H9 (cell line): ENCODE results near the gene TCEAL3. TPM values are rescaled to one million over a fixed set of nuclear protein-coding genes. Genes with fewer than 3 reads are reported as not detected.

Experiments
- DNase-seq: peaks from one replicate; pipeline ENCODE4 v3.0.0-alpha.2; 2017
- H2AFZ ChIP-seq: one replicate; pipeline ENCODE4 v1.6.1; 2013; ENCODE audit warnings: mild to moderate bottlenecking, low read length, control low read depth, moderate library complexity
- H2AK5ac ChIP-seq: 2 replicates; pipeline ENCODE4 v1.6.1; 2013; ENCODE audit warnings: low read length, control low read depth, mixed read lengths; ENCODE audit not compliant: insufficient read length
- H2BK120ac ChIP-seq: one replicate; pipeline ENCODE4 v1.6.1; 2013; ENCODE audit warnings: low read depth, mild to moderate bottlenecking, low read length, control low read depth, inconsistent platforms; ENCODE audit not compliant: poor library complexity, severe bottlenecking
- H2BK12ac ChIP-seq: 2 replicates; pipeline ENCODE4 v1.6.1; 2013; ENCODE audit warnings: low read length, control low read depth, mixed read lengths, low read depth; ENCODE audit not compliant: insufficient read length
- H2BK15ac ChIP-seq: 2 replicates; pipeline ENCODE4 v1.6.1; 2013; ENCODE audit warnings: low read depth, low read length, control low read depth
- H2BK20ac ChIP-seq: one replicate; pipeline ENCODE4 v1.6.1; 2013; ENCODE audit warnings: low read depth, mild to moderate bottlenecking, low read length, control low read depth, inconsistent platforms; ENCODE audit not compliant: poor library complexity, severe bottlenecking
- H2BK5ac ChIP-seq: 2 replicates; pipeline ENCODE4 v1.6.1; 2013; ENCODE audit warnings: low read length, control low read depth, mixed read lengths; ENCODE audit not compliant: insufficient read length
- H3K14ac ChIP-seq: 2 replicates; pipeline ENCODE4 v1.6.1; 2013; ENCODE audit warnings: low read length, control low read depth; ENCODE audit not compliant: insufficient read depth
- H3K18ac ChIP-seq: 2 replicates; pipeline ENCODE4 v1.6.1; 2013; ENCODE audit warnings: low read depth, mild to moderate bottlenecking, mixed read lengths, low read length, control low read depth; ENCODE audit not compliant: insufficient read length
- H3K23ac ChIP-seq: 2 replicates; pipeline ENCODE4 v1.6.1; 2013; ENCODE audit warnings: low read length, control low read depth, mixed read lengths, low read depth; ENCODE audit not compliant: insufficient read length
- H3K23me2 ChIP-seq: 2 replicates; pipeline ENCODE4 v1.6.1; 2013; ENCODE audit warnings: low read depth, mild to moderate bottlenecking, mixed read lengths, low read length, control low read depth; ENCODE audit not compliant: insufficient read length, poor library complexity, severe bottlenecking
- H3K27ac ChIP-seq: 2 replicates; pipeline ENCODE4 v1.5.1; 2013; ENCODE audit warnings: low read length, control low read depth, mixed read lengths, low read depth; ENCODE audit not compliant: insufficient read length
- H3K27me3 ChIP-seq: 2 replicates; pipeline ENCODE4 v1.6.1; 2013; ENCODE audit warnings: low read length, control low read depth, inconsistent platforms; ENCODE audit not compliant: insufficient read depth
- H3K4ac ChIP-seq: 2 replicates; pipeline ENCODE4 v1.6.1; 2013; ENCODE audit warnings: low read depth, mild to moderate bottlenecking, control low read depth, inconsistent platforms, low read length, moderate library complexity
- H3K4me1 ChIP-seq: 2 replicates; pipeline ENCODE4 v1.6.1; 2013; ENCODE audit warnings: low read length, control low read depth, inconsistent platforms; ENCODE audit not compliant: insufficient read depth
- H3K4me2 ChIP-seq: 2 replicates; pipeline ENCODE4 v1.6.1; 2013; ENCODE audit warnings: low read length, control low read depth, mixed read lengths; ENCODE audit not compliant: insufficient read length, insufficient read depth
- H3K56ac ChIP-seq: 2 replicates; pipeline ENCODE4 v1.6.1; 2013; ENCODE audit warnings: low read depth, mild to moderate bottlenecking, mixed read lengths, low read length, control low read depth; ENCODE audit not compliant: insufficient read length
- H3K79me1 ChIP-seq: 2 replicates; pipeline ENCODE4 v1.6.1; 2013; ENCODE audit warnings: low read depth, mild to moderate bottlenecking, moderate library complexity, low read length, control low read depth, inconsistent platforms; ENCODE audit not compliant: insufficient read depth, poor library complexity, severe bottlenecking
- H3K79me2 ChIP-seq: 2 replicates; pipeline ENCODE4 v1.6.1; 2013; ENCODE audit warnings: low read length, control low read depth, inconsistent platforms; ENCODE audit not compliant: insufficient read depth
- H3K9ac ChIP-seq: 2 replicates; pipeline ENCODE4 v1.6.1; 2013; ENCODE audit warnings: low read length, control low read depth, mixed read lengths; ENCODE audit not compliant: insufficient read length; ENCODE audit errors: extremely low read depth
- H3K9me3 ChIP-seq: one replicate; pipeline ENCODE4 v1.6.1; 2013; ENCODE audit warnings: low read depth, low read length, inconsistent platforms; ENCODE audit not compliant: control insufficient read depth
- H3T11ph ChIP-seq: one replicate; pipeline ENCODE4 v1.6.1; 2013; ENCODE audit warnings: mild to moderate bottlenecking, low read length, control low read depth, inconsistent platforms
- H4K20me1 ChIP-seq: one replicate; pipeline ENCODE4 v1.6.1; 2013; ENCODE audit not compliant: control insufficient read depth, insufficient read length, insufficient read depth
- H4K5ac ChIP-seq: 2 replicates; pipeline ENCODE4 v1.6.1; 2013; ENCODE audit warnings: low read depth, mild to moderate bottlenecking, mixed read lengths, low read length, control low read depth; ENCODE audit not compliant: insufficient read length
- H4K8ac ChIP-seq: replicated peaks from 2 replicates; pipeline ENCODE4 v1.6.1; 2013; ENCODE audit warnings: low read length, control low read depth, mixed read lengths, low read depth; ENCODE audit not compliant: insufficient read length
- H4K91ac ChIP-seq: 2 replicates; pipeline ENCODE4 v1.6.1; 2013; ENCODE audit warnings: low read depth, mild to moderate bottlenecking, moderate library complexity, mixed read lengths, low read length, control low read depth; ENCODE audit not compliant: insufficient read length
- H3K27ac Mint-ChIP-seq, 3 experiments: 2 replicates in 2 of 3; 3 replicates in 1 of 3; pipeline ENCODE4 v1.8.0; 2020 to 2021; ENCODE audit warnings: mixed read lengths in 3 of 3, mild to moderate bottlenecking in 1 of 3, moderate library complexity in 1 of 3
- H3K27me3 Mint-ChIP-seq: 2 replicates; pipeline ENCODE4 v1.8.0; 2021; ENCODE audit warnings: low read depth, mild to moderate bottlenecking, moderate library complexity, mixed read lengths
- H3K36me3 Mint-ChIP-seq, 3 experiments: 2 replicates in 2 of 3; 3 replicates in 1 of 3; pipeline ENCODE4 v1.8.0; 2020 to 2021; ENCODE audit warnings: low read depth in 3 of 3, mixed read lengths in 3 of 3; ENCODE audit not compliant: insufficient read depth in 1 of 3
- H3K4me1 Mint-ChIP-seq, 2 experiments: 2 replicates each; pipeline ENCODE4 v1.8.0; 2020; ENCODE audit warnings: mixed read lengths in 2 of 2
- H3K4me3 Mint-ChIP-seq, 2 experiments: 2 replicates in 1 of 2; 3 replicates in 1 of 2; pipeline ENCODE4 v1.8.0; 2020 to 2021; ENCODE audit warnings: mild to moderate bottlenecking in 2 of 2, mixed read lengths in 2 of 2, moderate library complexity in 1 of 2
- H3K9me3 Mint-ChIP-seq, 2 experiments: 2 replicates in 1 of 2; 3 replicates in 1 of 2; pipeline ENCODE4 v1.8.0; 2020; ENCODE audit warnings: mild to moderate bottlenecking in 2 of 2, mixed read lengths in 2 of 2, moderate library complexity in 1 of 2
- CTCF ChIP-seq: fragments of 200-600 bp; sonication (generic); conservative IDR thresholded peaks from 3 replicates; pipeline ENCODE4 v1.8.0; 2021; ENCODE audit warnings: antibody characterized with exemption, mild to moderate bottlenecking
- WGBS: extraction: QIAGEN DNeasy Blood & Tissue Kit; methylation state at CpG from one replicate; pipeline ENCODE4 v1.1.7; 2013; ENCODE audit warnings: missing lambda C conversion rate, low lambda C conversion rate, mixed read lengths; ENCODE audit not compliant: insufficient read length; ENCODE audit errors: extremely low coverage; 5-methylcytosine and 5-hydroxymethylcytosine counted together
- total RNA-seq: library from RNA; stranded (reverse); gene quantifications from 2 replicates; pipeline ENCODE4 v1.2.1, GENCODE V29; 2021

TCEAL3 gene
- total RNA-seq, 1 experiment from 2014 or later: 11.1 TPM

- Histone ChIP-seq H2BK20ac (no peak overlapping the region), H2BK5ac (no peak overlapping the region), H3K4ac (no peak overlapping the region), H3K23ac (no peak overlapping the region), H3K18ac (no peak overlapping the region), H3K27me3 (no peaks in the 10 kb centered on the region), H3K9me3 (no peaks in the 10 kb centered on the region), H3K79me1 (no peaks in the 10 kb centered on the region), H3K4me1 (no peaks in the 10 kb centered on the region), H3K9ac (no peak overlapping the region), H3K23me2 (peaks cover 4% of the 10 kb centered on the region), H3K4me2 (no peak overlapping the region), H2BK15ac (no peak overlapping the region), H4K5ac (no peak overlapping the region), H4K91ac (no peak overlapping the region), H3K14ac (no peak overlapping the region), H2BK12ac (no peak overlapping the region), H2AK5ac (no peak overlapping the region), H4K8ac (no peak overlapping the region), H2BK120ac (no peak overlapping the region), H3K56ac (no peak overlapping the region), H3K79me2 (no peaks in the 10 kb centered on the region), H2AFZ (no peak overlapping the region), H4K20me1 (no peaks in the 10 kb centered on the region), H3K27ac (no peak overlapping the region), H3T11ph (no peak overlapping the region)
- DNase-seq: no peak
- Mint-ChIP-seq H3K4me3 (no peak overlapping the region), H3K27ac (no peak overlapping the region), H3K9me3 (peaks cover 0 to 24% of the 10 kb centered on the region in 2 experiments; a peak in 2 of 5 replicates), H3K36me3 (no peaks in the 10 kb centered on the region), H3K27me3 (no peaks in the 10 kb centered on the region), H3K4me1 (peaks cover 6 to 8% of the 10 kb centered on the region in 2 experiments; a peak in 3 of 4 replicates)
- no peak for TF ChIP-seq CTCF
- no CpG with 5 or more reads among the region's 5 CpGs for WGBS
Measured at GRCh38 chrX:103631145-103631544, 23.4 kb downstream of the TCEAL3 start.
